GM21786 (cell line): ENCODE data around the gene CABP2.
"Not testable (repeated sequence)": the region's sequence is repeated elsewhere in the genome, so short reads cannot be mapped to it uniquely, and the experiment has no call there.

Experiments used
- ATAC-seq: cut with Tn5 transposase; IDR thresholded peaks from one replicate; pipeline ENCODE4 v1.9.1; 2021; ENCODE audit not compliant: unreplicated experiment

Gene CABP2

DNA sequence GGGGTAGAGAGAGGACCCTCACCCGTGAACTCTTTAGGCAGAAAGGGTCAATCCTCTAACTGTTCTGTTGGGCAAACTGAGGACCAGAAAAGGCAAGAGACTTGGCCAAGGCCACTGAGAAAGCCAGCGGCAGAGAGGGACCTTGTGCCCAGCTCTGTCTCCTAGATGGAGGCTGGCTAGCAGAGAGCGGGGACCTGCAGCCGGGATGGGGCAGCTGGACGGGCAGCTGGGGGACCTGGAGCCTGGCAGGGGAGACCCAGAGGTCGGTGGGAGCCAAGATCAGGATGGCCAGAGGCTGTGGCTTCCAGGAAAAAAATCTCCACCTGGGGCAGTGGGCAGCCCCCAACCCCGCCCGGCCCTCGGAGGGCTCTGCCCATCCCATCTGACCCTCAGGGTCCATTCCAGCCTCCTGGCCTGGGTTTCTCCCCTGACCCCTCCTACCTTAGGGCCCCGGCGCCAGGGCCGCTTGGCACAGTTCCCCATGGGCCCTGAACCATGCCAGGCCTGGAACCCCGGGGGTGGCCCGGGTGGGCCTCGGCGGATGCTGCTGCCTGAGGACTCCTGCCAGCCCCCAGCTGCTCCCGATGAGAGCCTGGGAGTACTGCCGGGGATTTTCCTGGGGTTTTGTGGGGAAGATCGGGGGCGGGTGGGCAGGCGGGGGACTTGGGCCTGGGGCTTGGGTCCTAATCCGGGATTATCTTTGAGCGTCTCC is at the start of gene CABP2:
TSS of gene CABP2 (minus strand) at position 603 of the 712 bp plus-strand sequence. CDS start at position 483, 120 bp downstream.
- ATAC-seq, result no peak

DNA sequence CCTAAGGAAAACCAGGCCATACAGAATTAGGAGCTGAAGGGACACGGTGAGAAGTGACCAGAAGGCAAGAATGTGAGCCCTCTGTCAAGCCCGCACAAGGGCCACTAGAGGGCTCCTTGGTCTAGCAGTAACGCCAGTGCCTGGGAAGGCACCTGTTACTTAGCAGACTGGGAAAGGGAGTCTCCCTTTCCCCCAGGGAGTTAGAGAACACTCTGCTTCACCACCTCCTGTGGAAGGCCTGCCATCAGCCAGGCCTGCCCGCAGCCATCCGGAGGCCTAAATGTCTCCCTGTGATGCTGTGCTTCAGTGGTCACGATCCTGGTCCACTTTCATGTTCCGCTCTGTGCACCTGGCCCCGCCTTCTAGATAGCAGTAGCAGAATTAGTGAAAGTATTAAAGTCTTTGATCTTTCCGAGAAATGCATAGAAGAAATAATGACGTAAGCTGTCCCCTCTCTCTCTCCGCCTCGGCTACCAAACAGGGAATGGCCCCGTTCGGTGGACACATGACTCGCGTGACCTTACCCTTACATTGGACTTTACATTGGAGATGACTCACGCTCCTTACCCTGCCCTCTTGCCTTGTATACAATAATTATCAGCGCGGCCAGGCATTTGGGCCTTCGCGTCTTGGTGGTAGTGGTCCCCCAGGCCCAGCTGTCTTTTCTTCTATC is 49.6 kb upstream of the CABP2 start:
- no peak for ATAC-seq

DNA sequence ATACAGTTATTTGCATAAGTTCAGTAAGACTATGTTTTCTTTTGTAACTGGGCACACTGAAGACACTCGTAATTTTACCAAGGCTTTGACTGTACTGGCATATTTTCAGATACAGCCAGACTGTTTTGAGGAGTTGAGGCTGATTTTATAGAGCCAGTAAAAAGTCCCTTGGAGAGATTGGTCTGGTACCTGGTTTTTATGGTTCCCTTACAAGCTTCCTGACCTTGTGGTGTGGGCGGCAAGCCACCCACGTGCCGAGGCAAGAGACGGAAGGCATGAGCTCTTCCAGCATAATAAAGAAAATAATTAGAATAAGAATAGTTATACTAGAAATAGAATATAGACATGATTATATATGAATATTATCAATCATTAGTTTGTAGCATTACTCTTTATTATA is 49.1 kb upstream of the CABP2 start:
- no peak for ATAC-seq

DNA sequence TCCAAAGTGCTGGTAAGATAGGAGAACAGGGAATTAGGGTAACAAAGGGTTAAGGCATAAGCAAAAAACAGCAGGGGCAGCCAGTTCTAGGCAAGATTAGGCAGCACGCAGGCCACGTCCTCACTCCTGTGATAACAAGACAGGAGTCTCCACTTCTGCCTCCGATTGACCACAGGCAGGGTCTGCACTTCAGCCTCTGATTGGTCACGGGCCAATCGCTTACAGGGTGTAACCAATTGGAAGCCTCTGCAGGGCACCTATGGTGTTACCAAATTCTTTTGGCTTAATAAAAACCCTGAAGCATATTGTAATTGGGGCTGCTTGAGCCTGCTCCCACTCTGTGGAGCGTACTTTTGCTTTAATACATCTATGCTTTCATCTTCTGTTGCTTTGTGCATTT is 48.2 kb upstream of the CABP2 start:
- ATAC-seq, result no peak

DNA sequence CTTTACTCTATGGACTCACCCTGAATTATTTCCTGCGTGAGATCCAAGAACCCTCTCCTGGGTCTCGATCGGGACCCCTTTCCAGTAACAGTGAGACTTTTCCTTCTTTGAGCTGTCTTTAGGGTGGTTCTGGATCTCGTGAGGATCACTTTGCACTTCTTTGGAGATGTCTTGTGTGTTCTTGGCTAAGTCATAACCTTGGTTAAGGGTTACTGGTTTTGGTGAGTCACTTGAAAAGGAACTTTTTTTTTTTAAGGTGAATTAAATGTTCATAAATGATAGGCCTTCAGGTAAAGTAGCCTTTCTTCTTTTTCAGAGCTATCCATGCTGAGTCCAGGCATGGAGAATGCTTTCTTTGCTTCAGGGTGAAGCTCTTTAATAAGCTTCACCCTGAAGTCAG is 41.0 kb upstream of the CABP2 start:
- ATAC-seq, result no peak

DNA sequence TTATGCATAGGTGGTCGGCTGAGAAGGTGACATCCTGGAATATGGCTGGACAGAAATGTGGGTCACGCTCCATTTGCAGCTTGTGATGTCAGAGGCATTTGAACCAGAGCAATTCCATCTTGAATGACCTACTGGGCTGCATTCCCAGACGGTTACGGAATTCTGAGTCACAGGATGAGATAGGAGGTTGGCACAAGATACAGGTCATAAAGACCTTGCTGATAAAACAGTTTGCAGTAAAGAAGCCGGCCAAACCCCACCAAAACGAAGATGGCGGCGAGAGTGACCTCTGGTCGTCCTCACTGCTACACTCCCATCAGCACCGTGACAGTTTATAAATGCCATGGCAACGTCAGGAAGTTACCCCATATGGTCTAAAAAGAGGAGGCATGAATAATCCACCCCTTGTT is 40.5 kb upstream of the CABP2 start:
- not testable (repeated sequence) for ATAC-seq

DNA sequence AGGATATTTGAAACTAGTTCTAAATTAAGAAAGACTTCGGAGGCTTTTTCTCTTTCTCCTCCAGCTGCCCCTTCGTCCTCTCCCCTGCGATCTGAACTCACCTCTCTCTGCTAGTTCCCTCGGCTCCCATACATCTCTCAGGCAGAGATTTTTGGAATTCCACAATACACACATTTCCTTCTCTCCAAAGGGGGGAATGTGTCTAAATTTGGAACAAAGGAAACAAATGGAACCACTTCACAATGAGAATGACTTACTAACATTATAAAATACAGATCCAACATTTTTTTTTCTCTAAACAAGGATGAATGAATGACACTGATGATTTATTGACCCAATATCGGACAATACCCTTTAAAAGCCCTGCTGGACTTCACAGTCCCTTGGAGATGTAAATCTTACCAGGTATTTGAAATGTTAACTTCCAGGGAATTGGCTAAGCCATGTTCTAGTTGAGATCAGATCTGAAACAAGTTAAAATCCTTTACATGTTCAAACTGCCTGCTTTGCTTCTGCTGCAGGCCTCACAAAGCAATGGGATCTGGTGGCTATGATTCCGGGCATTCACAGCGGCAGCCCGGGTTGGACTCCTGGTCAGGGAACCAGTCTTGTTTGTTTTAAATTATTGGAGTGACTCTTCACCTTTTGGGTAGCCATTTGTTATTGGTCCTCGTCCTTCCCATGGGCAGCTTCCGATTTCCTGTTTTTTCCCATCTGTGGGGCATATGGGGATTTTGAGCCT is 39.9 kb upstream of the CABP2 start:
- ATAC-seq, result no peak

DNA sequence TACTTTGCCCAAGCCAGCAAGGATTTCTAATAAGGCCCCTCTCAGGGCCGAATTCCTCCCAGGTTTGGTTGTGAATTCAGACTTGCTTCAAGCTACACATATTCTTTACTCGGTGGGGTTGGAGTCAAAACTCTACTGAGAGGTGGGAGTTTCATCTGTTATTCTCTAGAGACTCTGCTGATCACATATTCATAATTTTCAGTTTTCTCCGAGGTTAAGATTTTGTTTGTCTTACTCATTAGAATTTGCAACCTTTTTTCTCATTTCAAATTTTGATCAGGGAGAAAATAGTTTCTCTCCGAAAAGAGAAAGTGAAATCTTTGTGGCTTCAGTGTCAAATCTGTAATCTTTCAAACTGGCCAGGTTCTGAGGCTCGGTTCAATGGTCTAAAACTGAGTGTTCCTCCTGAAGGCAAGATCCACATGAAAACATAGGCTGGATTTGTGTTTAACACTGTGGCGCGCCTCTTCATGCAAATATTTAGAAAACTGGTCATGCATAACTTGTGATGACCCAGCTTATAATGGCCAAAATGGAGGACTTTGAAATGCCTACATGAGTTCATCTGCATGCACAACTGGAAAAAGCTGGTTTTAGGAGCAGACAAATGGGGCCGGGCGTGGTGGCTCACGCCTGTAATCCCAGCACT is 38.8 kb upstream of the CABP2 start:
- peak; percentile 79 for ATAC-seq

DNA sequence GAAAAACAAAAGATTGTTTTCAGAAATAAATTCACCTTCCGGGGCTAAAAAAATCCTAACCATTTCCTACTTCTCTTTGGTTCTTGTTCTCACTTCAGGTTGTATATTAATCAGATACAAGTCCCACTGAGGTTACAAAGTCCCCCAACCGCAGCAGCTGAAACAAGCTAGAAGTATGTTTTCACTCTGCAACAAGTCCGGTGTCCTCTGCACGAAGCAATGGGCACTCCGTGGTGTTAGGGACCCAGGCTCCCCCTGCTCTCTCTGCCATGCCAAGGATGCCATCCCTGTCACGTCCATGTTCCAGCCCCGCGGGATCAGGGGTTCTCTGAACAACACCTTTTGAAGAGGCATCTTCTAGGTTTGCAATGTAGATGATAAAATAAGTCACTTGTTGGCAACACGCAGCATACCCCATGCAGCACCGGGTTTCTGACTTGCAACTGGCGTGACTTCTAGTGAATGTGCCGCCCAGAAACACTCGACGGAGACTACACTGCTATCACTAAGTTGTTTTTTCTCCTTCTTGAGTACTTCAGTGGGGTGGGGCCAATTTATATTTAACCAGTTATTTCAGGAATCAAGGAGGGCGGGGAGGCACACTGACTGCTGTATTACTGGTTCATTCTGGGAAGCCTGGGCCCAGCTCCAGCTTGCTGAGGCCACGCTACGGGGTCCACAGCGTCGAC is 35.0 kb upstream of the CABP2 start:
- no peak for ATAC-seq

DNA sequence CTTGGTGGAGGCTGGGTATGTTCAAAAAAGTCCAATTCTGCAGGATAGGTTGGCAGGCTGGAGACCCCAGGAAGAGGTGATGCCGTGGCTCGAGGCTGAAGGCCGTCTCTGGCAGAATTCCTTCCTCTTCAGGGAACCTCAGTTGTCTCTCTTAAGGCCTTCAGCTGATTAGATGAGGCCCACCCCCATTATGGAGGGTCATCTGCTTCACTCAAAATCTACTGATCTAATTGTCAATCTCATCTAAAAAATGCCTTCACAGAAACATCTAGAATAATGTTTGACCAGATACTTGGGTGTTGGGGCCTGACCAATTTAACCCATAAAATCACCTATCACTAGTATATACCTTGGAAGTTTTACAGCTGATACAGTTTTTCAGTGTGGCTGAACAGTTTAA is 33.0 kb upstream of the CABP2 start:
- no peak for ATAC-seq

DNA sequence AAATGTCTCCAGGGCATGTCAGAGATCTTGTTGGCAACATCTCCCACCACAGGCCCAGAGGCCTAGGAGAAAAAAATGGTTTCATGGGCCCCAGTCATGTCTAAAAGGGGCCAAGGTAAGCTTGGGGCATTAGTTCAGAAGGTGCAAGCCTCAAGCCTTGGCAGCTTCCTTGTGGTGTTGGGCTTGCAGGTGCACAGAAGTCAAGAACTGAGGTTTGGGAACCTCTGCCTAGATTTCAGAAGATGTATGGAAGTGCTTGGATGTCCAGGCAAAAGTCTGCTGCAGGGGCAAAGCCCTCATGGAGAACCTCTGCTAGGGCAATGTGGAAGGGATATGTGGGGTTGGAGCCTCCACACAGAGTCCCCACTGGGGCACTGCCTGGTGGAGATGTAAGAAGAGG is 28.5 kb upstream of the CABP2 start:
- not testable (repeated sequence) for ATAC-seq

DNA sequence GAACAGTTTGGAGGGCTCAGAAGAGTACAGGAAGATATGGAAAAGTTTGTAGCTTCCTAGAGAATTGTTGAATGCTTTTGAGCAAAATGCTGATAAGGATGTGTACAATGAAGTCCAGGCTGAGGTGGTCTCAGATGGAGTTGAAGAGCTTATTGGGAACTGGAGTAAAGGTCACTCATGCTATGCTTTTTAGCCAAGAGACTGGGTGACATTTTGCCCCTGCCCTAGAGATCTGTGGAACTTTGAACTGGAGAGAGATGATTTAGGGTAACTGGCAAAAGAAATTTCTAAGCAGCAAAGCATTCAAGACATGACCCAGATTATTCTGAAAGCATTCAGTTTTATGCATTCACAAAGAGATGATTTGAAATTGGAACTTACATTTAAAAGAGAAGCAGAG is 27.9 kb upstream of the CABP2 start:
- ATAC-seq, result no peak

DNA sequence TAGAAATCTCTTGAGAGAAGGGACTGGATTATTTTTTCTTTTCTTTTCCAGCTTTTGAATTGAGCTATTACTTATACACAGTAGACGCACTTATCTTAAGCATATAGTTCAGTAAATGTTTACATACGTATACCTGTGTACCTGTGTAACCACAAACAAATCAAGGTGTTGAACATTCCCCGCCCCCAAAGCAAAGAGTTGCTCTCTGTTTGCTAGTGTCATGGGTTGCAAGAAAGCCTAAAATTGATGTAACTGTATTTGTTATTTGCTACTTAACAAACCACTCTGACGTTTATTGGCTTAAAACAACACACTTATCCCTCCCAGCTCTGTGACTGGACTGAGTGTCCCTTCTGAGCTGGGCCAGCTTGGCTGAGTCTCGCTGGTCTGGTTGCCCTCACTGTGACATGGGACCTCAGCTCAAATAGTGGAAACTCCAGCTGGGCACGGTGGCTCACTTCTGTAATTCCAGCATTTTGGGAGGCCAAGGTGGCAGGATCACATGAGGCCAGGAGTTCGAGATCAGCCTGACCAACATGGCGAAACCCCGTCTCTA is 25.4 kb upstream of the CABP2 start:
- no peak for ATAC-seq

DNA sequence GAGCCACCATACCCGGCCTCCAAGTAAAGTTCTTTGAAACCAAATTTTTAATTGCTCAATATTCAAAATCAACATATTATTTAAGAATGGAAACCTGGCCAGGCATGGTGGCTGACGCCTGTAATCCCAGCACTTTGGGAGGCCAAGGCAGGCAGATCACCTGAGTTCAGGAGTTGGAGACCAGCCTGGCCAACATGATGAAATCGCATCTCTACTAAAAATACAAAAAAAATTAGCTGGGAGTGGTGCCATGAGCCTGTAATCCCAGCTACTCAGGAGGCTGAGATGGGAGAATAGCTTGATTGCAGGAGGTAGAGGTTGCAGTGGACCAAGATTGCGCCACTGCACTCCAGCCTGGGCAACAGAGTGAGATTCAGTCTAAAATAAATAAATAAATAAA is 24.9 kb upstream of the CABP2 start:
- ATAC-seq, result not testable (repeated sequence)

DNA sequence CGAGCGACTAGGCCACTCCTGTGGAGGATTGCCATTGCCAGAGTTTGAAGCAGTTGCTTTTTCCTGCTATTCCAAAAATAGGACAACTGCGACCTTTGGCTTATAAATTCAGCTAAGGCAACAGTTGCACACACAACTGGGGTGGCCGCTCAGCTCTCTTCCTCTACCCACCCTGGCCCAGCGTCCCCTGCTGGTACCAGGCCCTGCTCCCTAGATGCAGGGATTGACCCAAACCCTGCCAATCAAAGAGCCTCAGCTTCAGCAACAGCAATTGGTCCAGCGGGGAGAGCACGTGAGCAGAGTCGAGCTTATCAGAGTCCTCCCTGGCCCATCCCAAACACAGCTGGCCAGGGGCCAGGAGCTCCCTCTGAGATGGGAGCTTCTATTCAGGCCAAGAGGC is 22.0 kb upstream of the CABP2 start:
- ATAC-seq, result no peak

DNA sequence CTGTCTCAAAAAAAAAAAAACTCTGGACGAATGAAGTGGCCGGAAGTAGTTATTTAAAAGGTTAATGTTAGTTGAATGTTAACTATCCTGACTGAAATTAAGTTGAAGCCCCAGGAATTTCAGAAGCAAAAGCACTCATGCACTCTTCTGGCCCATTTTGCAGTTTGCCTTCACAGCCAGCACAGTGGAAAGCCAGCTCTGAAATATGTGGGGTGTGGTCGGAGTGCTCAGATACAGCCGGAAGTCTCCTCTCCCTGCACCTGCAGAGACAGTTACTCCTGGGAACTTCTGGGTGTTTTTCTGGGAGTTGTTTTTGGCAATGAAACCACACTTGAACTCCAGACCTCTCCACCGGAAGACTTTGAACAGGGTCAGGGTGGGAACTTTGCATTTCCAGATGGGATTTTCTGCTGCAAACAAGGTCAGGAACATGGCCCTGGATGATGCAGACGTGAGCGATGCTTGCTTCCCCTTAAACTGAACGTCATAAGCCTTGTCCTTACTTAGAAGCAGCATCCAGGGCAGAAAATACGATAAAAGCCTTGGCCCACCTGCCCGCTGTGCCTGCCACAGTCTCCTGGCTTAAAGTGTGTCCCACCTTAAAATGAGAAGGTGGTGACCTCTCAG is 21.5 kb upstream of the CABP2 start:
- no peak for ATAC-seq

DNA sequence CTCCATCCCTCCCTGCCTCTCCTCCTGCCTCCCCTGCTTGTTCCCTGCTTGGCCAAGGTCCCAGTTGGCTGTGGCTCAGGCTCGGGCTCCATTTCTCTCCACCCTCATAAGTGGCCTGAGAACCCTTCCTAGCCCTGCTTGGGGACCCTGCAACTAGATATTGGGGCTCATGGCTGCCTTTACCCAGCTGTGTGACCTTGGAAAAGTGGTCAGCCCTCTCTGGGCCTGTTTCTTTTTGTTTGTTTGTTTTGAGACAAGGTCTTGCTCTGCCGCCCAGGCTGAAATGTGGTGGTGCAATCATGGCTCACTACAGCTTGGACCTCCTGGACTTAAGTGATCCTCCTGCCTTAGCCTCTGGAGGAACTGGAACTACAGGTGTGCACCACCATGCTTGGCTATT is 20.3 kb upstream of the CABP2 start:
- ATAC-seq, result no peak

DNA sequence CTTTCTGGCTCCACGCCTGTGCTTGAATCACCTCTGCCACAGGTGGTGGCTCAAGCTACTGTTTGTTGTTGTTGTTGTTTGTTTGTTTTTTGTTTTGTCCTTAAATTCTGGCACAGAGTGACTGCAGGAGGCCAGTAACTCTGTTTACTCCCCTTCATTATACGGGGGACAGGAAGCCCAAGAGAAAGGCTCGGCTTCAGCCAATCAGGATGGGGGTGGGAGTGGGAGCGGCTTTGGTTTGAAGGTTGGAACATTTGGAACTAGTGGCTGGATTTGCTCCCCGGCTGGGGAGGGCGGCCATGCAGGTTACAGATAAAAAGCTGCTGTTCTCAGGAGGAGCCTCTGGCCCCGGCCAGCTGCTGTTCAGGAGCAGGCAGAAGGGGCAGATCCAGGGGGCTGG is 19.7 kb upstream of the CABP2 start:
- no peak for ATAC-seq

DNA sequence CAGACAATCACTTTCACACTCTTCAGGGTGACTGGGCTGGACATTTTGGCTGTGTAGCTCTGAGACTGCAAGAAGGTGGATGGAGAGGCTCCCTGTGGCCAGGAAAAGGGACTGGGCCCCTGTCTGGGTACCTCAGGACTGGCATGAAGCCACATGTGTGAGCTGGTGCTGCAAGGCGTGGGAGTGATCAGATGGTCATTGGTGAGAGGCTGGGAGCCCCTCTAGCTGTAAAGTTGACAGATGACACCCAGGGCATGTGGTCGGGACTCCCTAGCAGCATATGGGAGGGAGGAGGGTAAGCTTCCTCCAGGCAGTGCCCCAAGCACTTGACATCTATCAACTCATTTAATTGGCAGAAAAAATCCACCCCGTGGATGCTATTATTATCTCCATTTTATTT is 18.9 kb upstream of the CABP2 start:
- no peak for ATAC-seq

DNA sequence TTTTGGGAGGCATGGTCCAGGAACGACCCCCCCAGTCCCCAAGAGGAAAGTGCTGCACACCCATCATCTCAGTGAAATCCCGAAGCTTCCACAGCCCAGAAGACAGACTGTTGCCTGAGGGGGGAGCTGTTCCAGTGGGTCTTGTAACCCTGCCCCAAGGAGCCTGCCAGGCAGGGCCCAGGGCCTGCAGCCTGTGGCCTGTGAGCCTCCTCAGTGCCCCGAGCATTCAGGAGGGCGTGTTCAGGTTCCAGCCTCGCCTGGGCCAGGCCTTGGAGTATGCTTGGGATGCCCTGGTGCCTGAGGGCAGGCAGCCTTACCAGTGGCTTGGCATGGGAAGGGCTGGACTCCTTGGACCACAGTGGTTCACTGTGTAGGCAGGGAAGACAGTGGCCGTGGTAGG is 18.0 kb upstream of the CABP2 start:
- no peak for ATAC-seq
